BJ (cell line): ENCODE results near the gene PCAT6. TPM values are rescaled to one million over a fixed set of nuclear protein-coding genes. Genes with fewer than 3 reads are reported as not detected.

Source experiments
- polyA plus RNA-seq: library from polyadenylated mRNA; depleted of rRNA; stranded (reverse); fragments of >200 nt; gene quantifications from 2 replicates; pipeline ENCODE4 v1.2.3, GENCODE V29; 2011; rRNA removed
- small RNA-seq: library from RNA; depleted of rRNA; stranded (forward); fragments of <200 nt; gene quantifications from one replicate; pipeline ENCODE3, GENCODE V24; 2012; ENCODE audit warnings: low replicate concordance, low read depth; ENCODE audit not compliant: insufficient read length

PCAT6 gene
- polyA plus RNA-seq, 1 experiment, result 3.3 TPM

Small RNAs within 50 kb of the gene (small RNA-seq; reads per million reads assigned to genes)
- not detected for gene AC098934.3

Other genes with a start within 250 kb of the PCAT6 start
- 0.01 TPM in 1 of 2 replicates, not detected in the other for gene SYT2, start 100.5 kb upstream of the PCAT6 start, polyA plus RNA-seq
- gene KDM5B, start 2.5 kb upstream of the PCAT6 start, polyA plus RNA-seq, result 39.6 and 55.2 TPM in 2 replicates
- gene RABIF, start 78.2 kb downstream of the PCAT6 start, polyA plus RNA-seq, result 9.7 and 14.4 TPM in 2 replicates
- gene KLHL12, start 116.3 kb downstream of the PCAT6 start, polyA plus RNA-seq, result 22.7 and 35.0 TPM in 2 replicates
- gene ADIPOR1, start 147.4 kb downstream of the PCAT6 start, polyA plus RNA-seq, result 190 and 199 TPM in 2 replicates
- 62.0 and 72.0 TPM in 2 replicates for gene CYB5R1, start 156.3 kb downstream of the PCAT6 start, polyA plus RNA-seq
- 103 and 111 TPM in 2 replicates for gene TMEM183A, start 196.4 kb downstream of the PCAT6 start, polyA plus RNA-seq
- 2.0 and 3.8 TPM in 2 replicates for gene PPFIA4, start 215.5 kb downstream of the PCAT6 start, polyA plus RNA-seq